Uterus (tissue), 4 donors: ENCODE results near the gene CRNKL1. TPM values are rescaled to one million over a fixed set of nuclear protein-coding genes. Genes with fewer than 3 reads are reported as not detected.
A peak's percentile ranks its signal among the peaks of the same experiment; 100 is the strongest.

ENCODE experiments used
- DNase-seq, 2 donors: peaks; one replicate each; pipeline ENCODE4 v3.0.0-alpha.2; 2019 to 2020
- H3K27ac ChIP-seq, 2 donors: fragments of 200-600 bp; sonication (generic); 1 replicate in 1 of 2; 2 replicates in 1 of 2; pipeline ENCODE4 v1.5.1; 2016 to 2018
- H3K27me3 ChIP-seq, 2 donors: fragments of 200-600 bp; sonication (generic); one replicate each; pipeline ENCODE4 v1.5.1; 2018 to 2019; ENCODE audit warnings: control low read depth in 1 of 2
- H3K36me3 ChIP-seq, 2 donors: fragments of 200-600 bp; sonication (generic); one replicate each; pipeline ENCODE4 v1.5.1; 2019; ENCODE audit warnings: control low read depth in 1 of 2
- H3K4me1 ChIP-seq, 2 donors: fragments of 200-600 bp; sonication (generic); one replicate each; pipeline ENCODE4 v1.5.1; 2018 to 2019; ENCODE audit warnings: control low read depth in 1 of 2
- H3K4me3 ChIP-seq, 2 donors: fragments of 200-600 bp; sonication (generic); 1 replicate in 1 of 2; 2 replicates in 1 of 2; pipeline ENCODE4 v1.5.1; 2018 to 2019; ENCODE audit warnings: mild to moderate bottlenecking in 1 of 2
- H3K9me3 ChIP-seq, 2 donors: fragments of 200-600 bp; sonication (generic); one replicate each; pipeline ENCODE4 v1.5.1; 2019; ENCODE audit warnings: control low read depth in 1 of 2
- POLR2A ChIP-seq, 2 donors: fragments of 450-650 bp; IDR thresholded peaks; one replicate each; pipeline ENCODE4 v1.6.1; 2016; ENCODE audit warnings: antibody characterized with exemption in 2 of 2, mild to moderate bottlenecking in 1 of 2, moderate library complexity in 1 of 2
- intact Hi-C: fragments of 100-400 bp; cut with DNase I; formaldehyde crosslinking; loops from one replicate; pipeline ENCODE4 v1.15.1; 2023; ENCODE audit warnings: low total_unique reads
- total RNA-seq, 4 donors: library from RNA; depleted of rRNA in 3 of 4; stranded (reverse); fragments of >200 nt in 3 of 4; gene quantifications; one replicate each; pipeline versions ENCODE4 v1.1.0 to v1.2.4, GENCODE V29; 2014 to 2023
- TF ChIP-seq, protein P1 (sequence below), 4 experiments: fragments of 200-600 bp in 2 of 4; fragments of 450-650 bp in 2 of 4; sonication (generic) in 2 of 4; IDR thresholded peaks; one replicate each; pipeline ENCODE4 v1.5.1; 2016 to 2019; ENCODE audit warnings: antibody characterized with exemption in 4 of 4, mild to moderate bottlenecking in 2 of 4, moderate library complexity in 1 of 4
- donor health status: DM: yes; HTN: yes; CAD: no.

CRNKL1 gene
- total RNA-seq, 4 donors from 2014 or later, result 21.8 to 58.4 (median 38.4) TPM

DNA sequence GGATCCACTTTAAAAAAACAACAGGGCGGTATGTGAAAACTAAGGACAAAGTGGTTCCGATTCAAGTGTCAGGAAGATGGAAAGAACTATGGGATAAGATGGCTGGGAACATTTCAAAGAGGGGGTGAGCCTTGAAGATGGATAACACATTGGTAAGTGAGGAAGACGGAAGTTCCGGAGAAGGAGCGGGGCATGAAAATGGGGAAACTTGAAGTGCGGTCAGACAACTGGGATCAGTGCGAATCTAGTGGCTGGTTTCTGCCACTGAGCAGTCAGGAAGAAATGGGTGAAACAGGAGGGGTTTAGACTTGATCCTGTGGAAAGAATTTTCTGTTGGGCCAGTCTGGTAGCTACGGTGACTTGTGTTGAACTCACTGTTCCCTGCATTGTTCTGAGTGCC, 33.9 kb downstream of the CRNKL1 start:
- Histone ChIP-seq H3K4me3 (peak overlapping the region; percentile 59 to 94), H3K27me3 (no peaks in the 10 kb centered on the region), H3K9me3 (no peaks in the 10 kb centered on the region), H3K36me3 (no peaks in the 10 kb centered on the region), H3K4me1 (peaks cover 3% of the 10 kb centered on the region in 2 donors), H3K27ac (peak overlapping the region; percentile 69 to 81)
- intact Hi-C loops, result no loop called here
- DNase-seq, result no peak
- TF ChIP-seq POLR2A (IDR thresholded peaks at IDR 0.05), result no peak
- TF ChIP-seq, protein P1, sequence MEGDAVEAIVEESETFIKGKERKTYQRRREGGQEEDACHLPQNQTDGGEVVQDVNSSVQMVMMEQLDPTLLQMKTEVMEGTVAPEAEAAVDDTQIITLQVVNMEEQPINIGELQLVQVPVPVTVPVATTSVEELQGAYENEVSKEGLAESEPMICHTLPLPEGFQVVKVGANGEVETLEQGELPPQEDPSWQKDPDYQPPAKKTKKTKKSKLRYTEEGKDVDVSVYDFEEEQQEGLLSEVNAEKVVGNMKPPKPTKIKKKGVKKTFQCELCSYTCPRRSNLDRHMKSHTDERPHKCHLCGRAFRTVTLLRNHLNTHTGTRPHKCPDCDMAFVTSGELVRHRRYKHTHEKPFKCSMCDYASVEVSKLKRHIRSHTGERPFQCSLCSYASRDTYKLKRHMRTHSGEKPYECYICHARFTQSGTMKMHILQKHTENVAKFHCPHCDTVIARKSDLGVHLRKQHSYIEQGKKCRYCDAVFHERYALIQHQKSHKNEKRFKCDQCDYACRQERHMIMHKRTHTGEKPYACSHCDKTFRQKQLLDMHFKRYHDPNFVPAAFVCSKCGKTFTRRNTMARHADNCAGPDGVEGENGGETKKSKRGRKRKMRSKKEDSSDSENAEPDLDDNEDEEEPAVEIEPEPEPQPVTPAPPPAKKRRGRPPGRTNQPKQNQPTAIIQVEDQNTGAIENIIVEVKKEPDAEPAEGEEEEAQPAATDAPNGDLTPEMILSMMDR (IDR thresholded peaks at IDR 0.05), result no peak

DNA sequence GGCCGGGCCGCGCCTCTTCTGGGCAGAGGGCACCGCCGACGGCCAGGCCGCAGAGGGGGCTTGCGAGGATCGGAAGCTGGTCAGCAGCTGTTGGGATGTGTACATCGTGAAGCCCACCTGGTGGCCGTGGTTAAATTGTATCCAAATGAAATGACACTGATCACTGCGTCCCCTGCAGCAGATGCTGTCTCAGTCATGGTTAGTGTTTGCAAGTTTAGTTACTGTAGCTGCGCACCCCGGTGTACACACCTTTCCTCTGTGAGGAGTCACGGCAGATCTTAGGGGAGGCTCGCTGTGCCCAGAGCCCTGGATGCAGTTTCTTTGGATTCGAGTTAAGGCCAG, 34.5 kb downstream of the CRNKL1 start:
- intact Hi-C loops, result no loop called here
- no peaks in the 10 kb centered on the region for H3K27me3 ChIP-seq
- peak overlapping the region; percentile 59 to 94 for H3K4me3 ChIP-seq
- H3K4me1 ChIP-seq, result peaks cover 3% of the 10 kb centered on the region in 2 donors
- H3K27ac ChIP-seq, result peak overlapping the region; percentile 69 to 81
- H3K36me3 ChIP-seq, result no peaks in the 10 kb centered on the region
- no peak for TF ChIP-seq POLR2A (IDR thresholded peaks at IDR 0.05)
- TF ChIP-seq, protein P1 (IDR thresholded peaks at IDR 0.05), result no peak
- no peaks in the 10 kb centered on the region for H3K9me3 ChIP-seq
- no peak for DNase-seq

DNA sequence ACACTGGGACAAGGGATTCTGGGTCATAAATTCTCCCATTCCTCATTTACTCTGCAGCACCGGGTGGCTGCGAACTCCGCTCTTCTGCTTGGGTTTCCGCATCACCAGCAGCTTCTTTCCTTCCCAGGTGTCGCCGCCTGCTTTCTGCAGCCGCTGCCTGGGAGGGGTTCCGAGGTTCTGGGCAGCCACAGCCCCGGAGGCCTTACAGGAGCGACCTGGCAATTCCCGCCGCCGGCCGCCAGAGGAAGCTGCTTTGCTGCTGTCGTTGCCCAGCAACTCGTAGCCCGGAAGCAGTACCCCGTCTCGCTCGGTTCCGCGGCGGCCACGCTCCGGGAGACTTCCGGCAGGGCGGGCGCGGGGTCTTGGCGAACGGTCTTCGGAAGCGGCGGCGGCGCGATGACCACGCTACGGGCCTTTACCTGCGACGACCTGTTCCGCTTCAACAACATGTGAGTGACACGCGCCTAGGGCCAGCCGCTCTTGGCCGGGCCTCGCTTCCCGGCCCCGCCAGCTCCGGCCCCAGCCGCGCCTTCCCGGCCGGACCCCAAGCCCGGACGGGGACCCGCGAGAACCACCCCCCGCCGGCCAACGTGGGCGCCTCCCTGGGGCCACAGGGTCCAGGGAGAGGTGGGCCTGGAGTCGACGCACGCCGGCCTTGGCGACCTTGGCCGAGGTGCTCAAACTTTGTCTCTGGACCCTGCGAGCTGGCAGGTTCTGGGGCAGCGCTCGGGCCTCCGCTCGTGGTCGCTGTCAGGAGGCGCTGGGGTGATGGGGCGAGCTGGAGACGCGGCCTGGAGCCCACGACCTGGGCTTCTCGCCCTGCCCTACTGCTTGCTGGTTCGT, 35.0 kb downstream of the CRNKL1 start, which contains the start of gene NAA20:
NAA20 (plus strand) TSS at position 362 of the 843 bp plus-strand sequence; CDS start at position 397, 35 bp downstream.
- intact Hi-C loops, result no loop called here
- Histone ChIP-seq H3K36me3 (no peaks in the 10 kb centered on the region), H3K4me3 (peak within 1 kb of the TSS; percentile 59 to 94), H3K9me3 (no peaks in the 10 kb centered on the region), H3K27me3 (no peaks in the 10 kb centered on the region), H3K4me1 (peaks cover 3 to 9% of the 10 kb centered on the region in 2 donors), H3K27ac (peak within 1 kb of the TSS; percentile 69 to 81)
- peak; percentile 91 to 92 for DNase-seq
- peak; percentile 23 to 48 for TF ChIP-seq POLR2A (IDR thresholded peaks at IDR 0.05)
- TF ChIP-seq, protein P1 (IDR thresholded peaks at IDR 0.05), result peak; percentile 82 to 94 (median 92)

DNA sequence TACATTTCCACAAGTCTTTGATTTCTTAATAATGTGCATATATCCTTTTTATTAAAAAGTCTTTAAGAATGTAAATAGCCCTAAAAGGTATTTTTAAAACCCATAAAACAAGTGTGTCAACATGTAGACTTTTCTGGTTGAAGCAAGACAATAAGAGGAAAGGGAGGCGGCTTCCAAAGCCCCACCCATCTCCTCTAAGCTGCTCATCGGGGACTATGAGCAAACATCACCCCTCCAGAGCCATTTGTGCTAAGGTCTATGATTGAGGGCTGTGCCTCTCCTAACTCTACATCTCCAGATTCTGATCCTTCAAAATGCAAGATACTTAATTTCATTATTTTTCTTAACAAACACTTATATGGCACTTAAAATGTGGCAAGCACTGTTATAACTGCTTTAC, 37.6 kb downstream of the CRNKL1 start:
- H3K4me1 ChIP-seq, result peaks cover 10 to 11% of the 10 kb centered on the region in 2 donors
- no peaks in the 10 kb centered on the region for H3K36me3 ChIP-seq
- H3K27ac ChIP-seq, result peak overlapping the region in 1 of 2 donors; percentile 61
- H3K9me3 ChIP-seq, result no peaks in the 10 kb centered on the region
- H3K27me3 ChIP-seq, result no peaks in the 10 kb centered on the region
- no peak for DNase-seq
- TF ChIP-seq, protein P1 (IDR thresholded peaks at IDR 0.05), result no peak
- TF ChIP-seq POLR2A (IDR thresholded peaks at IDR 0.05), result no peak
- H3K4me3 ChIP-seq, result no peak overlapping the region
- intact Hi-C loops, result no loop called here

DNA sequence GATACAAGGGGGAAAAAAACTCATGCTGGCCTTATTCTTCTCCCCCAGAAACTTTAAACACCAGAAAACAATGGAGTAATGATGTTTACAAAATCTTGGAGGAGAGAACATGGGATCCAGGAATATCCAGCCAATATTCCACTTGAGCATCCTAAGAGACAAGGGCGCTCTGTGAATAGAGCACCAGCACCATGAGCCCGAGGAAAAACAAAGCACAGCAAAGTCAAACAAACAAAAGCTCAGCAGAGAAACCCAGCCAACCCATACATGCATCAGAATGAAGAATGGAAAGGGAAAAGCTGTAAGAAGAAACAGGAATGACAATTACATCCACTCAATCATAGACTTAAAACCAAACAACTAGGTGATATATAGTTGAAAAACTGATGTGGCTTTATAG, 39.7 kb downstream of the CRNKL1 start:
- no peaks in the 10 kb centered on the region for H3K9me3 ChIP-seq
- H3K27me3 ChIP-seq, result no peaks in the 10 kb centered on the region
- H3K4me1 ChIP-seq, result peaks cover 6 to 12% of the 10 kb centered on the region in 2 donors
- no peak for TF ChIP-seq POLR2A (IDR thresholded peaks at IDR 0.05)
- TF ChIP-seq, protein P1 (IDR thresholded peaks at IDR 0.05), result no peak
- no peaks in the 10 kb centered on the region for H3K36me3 ChIP-seq
- intact Hi-C loops, result no loop called here
- DNase-seq, result no peak
- H3K27ac ChIP-seq, result peak overlapping the region; percentile 78 to 96
- H3K4me3 ChIP-seq, result no peak overlapping the region
